Measurements from ENCODE around the gene APH1B.

The APH1B gene

GRCh38 chr15:63254991-63255390, 22.4 kb upstream of the APH1B start:
- DNase-seq = no peak

GRCh38 chr15:63255489-63255990, 21.9 kb upstream of the APH1B start:
- no peak for DNase-seq

GRCh38 chr15:63256433-63257274, 20.8 kb upstream of the APH1B start:
- no peak for DNase-seq

GRCh38 chr15:63258658-63259057, 18.7 kb upstream of the APH1B start:
- DNase-seq = no peak

GRCh38 chr15:63260791-63261190, 16.6 kb upstream of the APH1B start:
- DNase-seq = no peak

- no peak for DNase-seq
Observed at GRCh38 chr15:63261311-63261710, 16.1 kb upstream of the APH1B start.

- DNase-seq = no peak
Observed at GRCh38 chr15:63263519-63263918, 13.9 kb upstream of the APH1B start.

- DNase-seq = no peak
Observed at GRCh38 chr15:63264688-63265293, 12.6 kb upstream of the APH1B start.

- DNase-seq = no peak
Observed at GRCh38 chr15:63274427-63274826, 3.0 kb upstream of the APH1B start.

GRCh38 chr15:63276342-63277037, 915 bp upstream of the APH1B start:
- no peak for DNase-seq

GRCh38 chr15:63277893-63278456, 570 bp downstream of the APH1B start:
- DNase-seq = no peak

- no peak for DNase-seq
Observed at GRCh38 chr15:63283126-63283525, 5.7 kb downstream of the APH1B start.

- no peak for DNase-seq
Observed at GRCh38 chr15:63284335-63284734, 6.9 kb downstream of the APH1B start.

GRCh38 chr15:63287109-63287508, 9.7 kb downstream of the APH1B start:
- DNase-seq = no peak

- no peak for DNase-seq
Observed at GRCh38 chr15:63288342-63288741, 10.9 kb downstream of the APH1B start.

- DNase-seq = peak; percentile 58
Observed at GRCh38 chr15:63288778-63289378, 11.5 kb downstream of the APH1B start.

GRCh38 chr15:63291507-63291906, 14.1 kb downstream of the APH1B start:
- DNase-seq = no peak

GRCh38 chr15:63292241-63292640, 14.8 kb downstream of the APH1B start:
- no peak for DNase-seq

GRCh38 chr15:63292771-63293170, 15.4 kb downstream of the APH1B start:
- no peak for DNase-seq

GRCh38 chr15:63294359-63294758, 17.0 kb downstream of the APH1B start:
- no peak for DNase-seq

GRCh38 chr15:63295341-63295740, 17.9 kb downstream of the APH1B start:
- no peak for DNase-seq

GRCh38 chr15:63296195-63296594, 18.8 kb downstream of the APH1B start:
- DNase-seq = no peak

All from NCI-H2081 treated with DMSO at 0.1 percent for 48 hours (cell line).